GM06990 (cell line): ENCODE data around the gene HEPACAM.

Source experiments
- DNase-seq: peaks from one replicate; pipeline ENCODE4 v3.0.0-alpha.2; 2011; ENCODE audit not compliant: insufficient read length; ENCODE audit errors: extremely low read depth
- H3K27me3 ChIP-seq: replicated peaks from 2 replicates; pipeline ENCODE4 v1.6.0; 2011; ENCODE audit warnings: low read length; ENCODE audit not compliant: control insufficient read depth, insufficient read depth
- H3K36me3 ChIP-seq: 2 replicates; pipeline ENCODE4 v1.5.1; 2011; ENCODE audit warnings: low read length; ENCODE audit not compliant: control insufficient read depth, insufficient read depth
- H3K4me3 ChIP-seq: replicated peaks from 2 replicates; pipeline ENCODE4 v1.5.1; 2011; ENCODE audit warnings: low read depth, mild to moderate bottlenecking, control low read depth, low read length
- TF ChIP-seq, protein P1 (sequence below): IDR thresholded peaks from 2 replicates; pipeline ENCODE4 v1.5.1; 2011; ENCODE audit warnings: low read length, control low read depth, mild to moderate bottlenecking, inconsistent platforms; ENCODE audit not compliant: insufficient read depth, poor library complexity, severe bottlenecking

The HEPACAM gene

DNA sequence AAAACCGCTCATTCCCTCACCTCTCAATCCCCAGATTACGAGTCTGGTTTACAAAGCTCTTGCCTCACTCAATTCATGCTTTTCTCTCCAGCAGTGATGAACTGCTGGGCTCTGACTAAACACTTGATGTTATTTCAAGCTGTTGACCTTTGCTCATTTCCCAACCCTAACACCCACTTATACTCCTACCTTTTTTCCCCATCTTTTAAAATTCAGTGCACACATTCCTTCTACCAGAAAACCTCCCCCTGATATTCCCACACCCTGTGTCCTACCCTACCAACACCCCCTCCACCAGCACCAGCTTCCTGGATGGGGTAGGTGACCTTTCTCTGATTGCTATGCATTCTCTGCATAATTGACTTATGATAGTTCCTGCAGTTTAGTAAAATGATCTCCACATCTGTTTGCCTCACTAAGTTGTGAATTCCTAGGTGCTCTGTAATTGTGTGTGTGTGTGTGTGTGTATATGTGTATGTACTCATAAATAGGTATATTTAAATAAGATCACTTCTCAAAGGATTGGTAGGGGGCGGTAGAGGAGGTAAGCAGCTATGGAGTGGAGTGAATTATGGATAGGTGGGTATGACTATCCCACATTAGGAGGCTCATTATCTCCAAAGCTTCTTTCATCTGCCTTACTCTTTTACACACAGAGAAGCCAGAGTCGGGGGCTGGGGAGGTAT is 842 bp downstream of the HEPACAM start:
- no peak for DNase-seq
- Histone ChIP-seq H3K4me3 (no peak overlapping the region), H3K36me3 (no peaks in the 10 kb centered on the region), H3K27me3 (peaks cover 1% of the 10 kb centered on the region)
- TF ChIP-seq, protein P1, sequence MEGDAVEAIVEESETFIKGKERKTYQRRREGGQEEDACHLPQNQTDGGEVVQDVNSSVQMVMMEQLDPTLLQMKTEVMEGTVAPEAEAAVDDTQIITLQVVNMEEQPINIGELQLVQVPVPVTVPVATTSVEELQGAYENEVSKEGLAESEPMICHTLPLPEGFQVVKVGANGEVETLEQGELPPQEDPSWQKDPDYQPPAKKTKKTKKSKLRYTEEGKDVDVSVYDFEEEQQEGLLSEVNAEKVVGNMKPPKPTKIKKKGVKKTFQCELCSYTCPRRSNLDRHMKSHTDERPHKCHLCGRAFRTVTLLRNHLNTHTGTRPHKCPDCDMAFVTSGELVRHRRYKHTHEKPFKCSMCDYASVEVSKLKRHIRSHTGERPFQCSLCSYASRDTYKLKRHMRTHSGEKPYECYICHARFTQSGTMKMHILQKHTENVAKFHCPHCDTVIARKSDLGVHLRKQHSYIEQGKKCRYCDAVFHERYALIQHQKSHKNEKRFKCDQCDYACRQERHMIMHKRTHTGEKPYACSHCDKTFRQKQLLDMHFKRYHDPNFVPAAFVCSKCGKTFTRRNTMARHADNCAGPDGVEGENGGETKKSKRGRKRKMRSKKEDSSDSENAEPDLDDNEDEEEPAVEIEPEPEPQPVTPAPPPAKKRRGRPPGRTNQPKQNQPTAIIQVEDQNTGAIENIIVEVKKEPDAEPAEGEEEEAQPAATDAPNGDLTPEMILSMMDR = no peak

DNA sequence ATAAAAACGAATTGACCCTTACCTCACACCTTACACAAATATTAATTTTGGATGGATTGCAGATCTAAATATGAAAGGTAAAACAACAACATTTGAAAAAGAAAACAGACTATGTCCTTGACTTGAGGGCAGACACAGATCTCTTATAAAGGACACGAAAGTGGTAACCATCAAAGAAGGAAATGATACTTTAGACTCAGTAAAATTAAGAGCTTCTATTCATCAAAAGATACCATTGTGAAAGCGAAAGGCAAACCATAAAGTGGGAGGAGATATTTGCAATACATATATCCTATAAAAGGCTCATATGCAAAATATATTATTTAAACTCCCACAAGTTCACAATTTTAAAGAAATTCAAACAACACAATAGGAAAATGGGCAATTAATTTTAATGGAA is 5.0 kb downstream of the HEPACAM start:
- DNase-seq = no peak
- Histone ChIP-seq H3K27me3 (no peaks in the 10 kb centered on the region; the same call in none of the 2 replicates), H3K4me3 (no peak overlapping the region), H3K36me3 (no peaks in the 10 kb centered on the region)
- TF ChIP-seq, protein P1 = no peak

DNA sequence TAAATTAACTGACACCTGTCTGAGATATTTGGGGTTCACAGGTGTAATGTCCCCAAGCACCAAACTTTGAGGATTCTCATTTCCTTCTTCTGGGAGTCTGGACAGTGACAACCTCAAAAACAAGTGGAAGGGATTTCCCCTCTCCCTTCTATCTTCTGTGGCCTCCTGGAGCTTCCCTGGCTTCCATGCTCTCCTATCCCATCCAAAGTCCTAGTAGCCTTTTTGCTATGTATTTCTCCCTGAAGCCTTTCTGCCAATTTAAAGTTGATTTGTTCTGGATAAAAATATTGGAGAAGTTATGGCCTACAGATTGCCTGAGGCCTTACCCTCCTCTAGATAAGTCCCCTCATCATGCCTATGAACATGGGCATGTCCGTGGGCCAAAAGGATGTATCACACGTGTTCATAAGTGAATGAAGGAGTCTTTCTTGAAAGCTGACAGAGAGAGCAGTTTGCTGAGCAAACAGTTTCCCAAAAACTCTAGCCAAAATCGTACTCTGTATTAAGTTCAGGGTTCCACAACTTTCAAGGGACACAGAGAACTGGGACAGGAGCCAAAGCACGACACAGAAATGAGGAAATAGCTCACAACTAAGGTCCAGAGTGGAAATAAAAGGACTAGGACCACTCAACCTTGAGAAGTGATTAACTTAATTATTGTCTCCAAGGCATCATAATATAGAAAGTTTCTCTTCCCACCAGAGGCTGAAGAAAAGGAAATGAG is 6.7 kb downstream of the HEPACAM start:
- Histone ChIP-seq H3K36me3 (no peaks in the 10 kb centered on the region), H3K27me3 (no peaks in the 10 kb centered on the region; the same call in 1 of the 2 replicates), H3K4me3 (no peak overlapping the region)
- TF ChIP-seq, protein P1 = no peak
- DNase-seq = no peak

DNA sequence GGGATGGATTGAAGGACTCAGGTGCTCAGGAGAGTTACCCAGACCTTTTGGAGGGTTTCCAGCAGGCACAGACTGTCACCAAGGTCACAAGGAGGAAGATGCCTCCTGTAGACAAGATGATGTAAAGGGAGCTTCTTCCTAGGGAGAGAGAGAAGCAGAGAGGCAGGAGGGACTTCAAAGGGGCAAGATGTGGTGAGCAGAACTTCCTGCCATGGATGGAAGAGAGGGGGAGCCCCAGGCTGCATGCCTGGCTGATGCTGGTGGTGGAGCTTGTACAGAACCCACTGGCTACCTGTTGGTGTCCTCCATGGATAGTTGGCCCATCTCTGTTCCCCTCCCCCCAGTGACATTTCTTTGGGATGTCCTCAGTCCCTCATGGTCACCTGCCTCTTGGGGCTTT is 12.6 kb downstream of the HEPACAM start:
- no peak overlapping the region for H3K4me3 ChIP-seq
- no peaks in the 10 kb centered on the region; the same call in none of the 2 replicates for H3K27me3 ChIP-seq
- TF ChIP-seq, protein P1 = no peak
- no peaks in the 10 kb centered on the region for H3K36me3 ChIP-seq
- no peak for DNase-seq

DNA sequence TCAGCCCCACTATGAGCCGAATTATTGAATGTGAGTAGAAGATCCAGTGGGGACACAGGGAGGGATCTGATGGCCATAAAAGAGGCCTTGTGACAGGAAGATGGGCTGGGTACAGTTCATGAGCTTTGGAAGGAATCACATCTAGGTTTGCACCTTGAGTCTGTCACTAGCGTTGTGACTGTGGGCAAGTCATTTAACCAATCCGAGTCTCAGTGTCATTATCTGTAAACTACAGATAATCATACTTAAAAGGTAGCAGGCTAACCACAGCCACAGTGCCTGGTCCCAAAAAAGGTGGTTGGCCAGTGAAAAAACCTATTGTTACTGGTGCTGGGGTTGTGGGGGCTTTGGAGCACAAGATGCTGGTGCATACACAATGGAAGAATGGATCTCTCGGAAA is 13.0 kb downstream of the HEPACAM start:
- DNase-seq = no peak
- Histone ChIP-seq H3K27me3 (no peaks in the 10 kb centered on the region; the same call in none of the 2 replicates), H3K4me3 (no peak overlapping the region), H3K36me3 (no peaks in the 10 kb centered on the region)
- TF ChIP-seq, protein P1 = no peak
